A673 (cell line): Measurements from ENCODE around the gene CACNG3. TPM values are rescaled to one million over a fixed set of nuclear protein-coding genes. Genes with fewer than 3 reads are reported as not detected.

ENCODE experiments used
- BruUV-seq: library from RNA; stranded (reverse); fragments of 400-500 nt; replicated peaks from 2 replicates; lab custom pipeline; 2021; lab: Mats Ljungman, UMichigan
- CTCF ChIA-PET: fragments of 300-600 bp; sonication (Branson Sonifier 250); formaldehyde crosslinking; loops from one replicate; lab custom pipeline; 2022; ENCODE audit warnings: antibody characterized with exemption; lab: Charles Lee
- POLR2A ChIA-PET: fragments of 300-600 bp; sonication (Branson Sonifier 250); formaldehyde crosslinking; loops from one replicate; lab custom pipeline; 2022; ENCODE audit warnings: antibody characterized with exemption; ENCODE audit not compliant: low non-redundant PET; lab: Charles Lee
- DNase-seq: peaks from one replicate; pipeline ENCODE4 v3.0.0-alpha.2; 2015; ENCODE audit warnings: low spot score
- H3K27ac ChIP-seq: fragments of 200-600 bp; sonication (generic); 2 replicates; pipeline ENCODE4 v1.5.1; 2016; ENCODE audit warnings: mixed run types, low read depth, mild to moderate bottlenecking, mixed read lengths, antibody characterized with exemption, low read length; ENCODE audit not compliant: poor library complexity, severe bottlenecking
- H3K27me3 ChIP-seq: fragments of 200-600 bp; sonication (generic); replicated peaks from 2 replicates; pipeline ENCODE4 v1.6.1; 2017; ENCODE audit warnings: mixed run types, low read depth, mild to moderate bottlenecking, mixed read lengths, antibody characterized with exemption, low read length; ENCODE audit not compliant: insufficient read depth, poor library complexity
- H3K36me3 ChIP-seq: fragments of 200-600 bp; sonication (generic); 2 replicates; pipeline ENCODE4 v1.6.1; 2016; ENCODE audit warnings: mixed run types, mild to moderate bottlenecking, mixed read lengths, antibody characterized with exemption, low read length; ENCODE audit not compliant: insufficient read depth, poor library complexity, severe bottlenecking
- H3K4me1 ChIP-seq: fragments of 200-600 bp; sonication (generic); 2 replicates; pipeline ENCODE4 v1.6.1; 2017; ENCODE audit warnings: mixed run types, mild to moderate bottlenecking, mixed read lengths, antibody characterized with exemption, low read length; ENCODE audit not compliant: insufficient read depth, poor library complexity, severe bottlenecking
- H3K4me3 ChIP-seq: fragments of 200-600 bp; sonication (generic); 2 replicates; pipeline ENCODE4 v1.5.1; 2016; ENCODE audit warnings: low read depth, mixed run types, mild to moderate bottlenecking, mixed read lengths, low read length; ENCODE audit not compliant: poor library complexity, severe bottlenecking
- H3K9me3 ChIP-seq: fragments of 200-600 bp; sonication (generic); 2 replicates; pipeline ENCODE4 v1.6.1; 2016; ENCODE audit warnings: mixed run types, low read depth, mild to moderate bottlenecking, mixed read lengths, antibody characterized with exemption, low read length; ENCODE audit not compliant: poor library complexity, severe bottlenecking
- EZH2 ChIP-seq: fragments of 200-600 bp; sonication (generic); IDR thresholded peaks from 2 replicates; pipeline ENCODE4 v1.6.1; 2017; ENCODE audit warnings: borderline replicate concordance, low read depth, mild to moderate bottlenecking, mixed read lengths, antibody characterized with exemption, low read length; ENCODE audit not compliant: poor library complexity, severe bottlenecking
- intact Hi-C: fragments of 100-400 bp; cut with micrococcal nuclease; formaldehyde crosslinking; loops from one replicate; pipeline ENCODE4 v1.10.0; 2022; ENCODE audit not compliant: unreplicated experiment
- total RNA-seq: library from RNA; stranded (reverse); gene quantifications from 2 replicates; pipeline ENCODE4 v1.2.3, GENCODE V29; 2021
- TF ChIP-seq, protein P1 (sequence below): fragments of 300-800, 200-600 bp; sonication (generic); conservative IDR thresholded peaks from 2 replicates; pipeline ENCODE4 v1.5.1; 2017; ENCODE audit warnings: low read depth, mild to moderate bottlenecking, antibody characterized with exemption, low read length, moderate library complexity, mixed read lengths

Gene CACNG3
- total RNA-seq, 1 experiment from 2014 or later, result 3.6 TPM

DNA sequence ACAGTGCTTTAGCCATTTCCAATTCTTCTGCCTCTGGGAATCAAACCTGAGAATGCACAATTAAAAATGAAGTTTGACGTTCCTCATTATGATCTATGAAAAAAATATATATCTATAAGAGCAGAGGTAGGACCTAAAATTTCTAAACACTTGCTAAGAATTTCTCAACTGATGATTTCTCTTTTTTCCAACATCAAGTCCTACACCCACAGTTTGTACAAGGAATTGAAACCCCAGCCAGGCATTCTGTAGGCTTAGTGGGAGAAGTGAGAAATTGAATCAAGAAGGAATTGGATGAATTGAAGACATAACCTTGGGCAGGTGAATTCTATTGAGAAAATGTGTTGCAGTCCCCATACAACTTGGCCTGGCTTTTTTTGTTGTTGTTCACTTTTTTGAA, 2.7 kb downstream of the CACNG3 start:
- Histone ChIP-seq H3K27me3 (peaks cover 7% of the 10 kb centered on the region), H3K27ac (peak overlapping the region; percentile 86)

DNA sequence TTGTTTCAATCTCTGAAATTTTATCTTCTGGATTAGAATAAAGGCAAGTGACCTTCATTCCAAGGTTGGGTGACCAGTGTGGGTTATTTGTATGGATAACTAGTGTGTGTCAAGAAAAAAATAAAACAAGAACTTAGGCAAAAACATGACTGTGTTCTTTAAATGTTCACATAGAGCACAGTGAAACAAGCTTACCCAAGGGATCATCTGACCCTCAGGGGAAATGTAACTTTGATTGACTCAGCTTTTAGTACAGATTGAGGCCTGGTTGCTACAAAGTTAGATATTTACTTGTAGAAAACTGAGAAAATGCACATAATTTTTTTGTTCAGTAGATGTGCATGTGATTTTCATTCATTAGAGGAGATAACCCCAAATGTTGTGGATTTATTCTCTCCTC, 6.7 kb downstream of the CACNG3 start:
- peaks cover 7% of the 10 kb centered on the region for H3K4me1 ChIP-seq
- CTCF ChIA-PET, result no interaction called here
- no peak for TF ChIP-seq EZH2
- TF ChIP-seq, protein P1, sequence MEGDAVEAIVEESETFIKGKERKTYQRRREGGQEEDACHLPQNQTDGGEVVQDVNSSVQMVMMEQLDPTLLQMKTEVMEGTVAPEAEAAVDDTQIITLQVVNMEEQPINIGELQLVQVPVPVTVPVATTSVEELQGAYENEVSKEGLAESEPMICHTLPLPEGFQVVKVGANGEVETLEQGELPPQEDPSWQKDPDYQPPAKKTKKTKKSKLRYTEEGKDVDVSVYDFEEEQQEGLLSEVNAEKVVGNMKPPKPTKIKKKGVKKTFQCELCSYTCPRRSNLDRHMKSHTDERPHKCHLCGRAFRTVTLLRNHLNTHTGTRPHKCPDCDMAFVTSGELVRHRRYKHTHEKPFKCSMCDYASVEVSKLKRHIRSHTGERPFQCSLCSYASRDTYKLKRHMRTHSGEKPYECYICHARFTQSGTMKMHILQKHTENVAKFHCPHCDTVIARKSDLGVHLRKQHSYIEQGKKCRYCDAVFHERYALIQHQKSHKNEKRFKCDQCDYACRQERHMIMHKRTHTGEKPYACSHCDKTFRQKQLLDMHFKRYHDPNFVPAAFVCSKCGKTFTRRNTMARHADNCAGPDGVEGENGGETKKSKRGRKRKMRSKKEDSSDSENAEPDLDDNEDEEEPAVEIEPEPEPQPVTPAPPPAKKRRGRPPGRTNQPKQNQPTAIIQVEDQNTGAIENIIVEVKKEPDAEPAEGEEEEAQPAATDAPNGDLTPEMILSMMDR, result no peak

More for the DNA sequence above, 2.7 kb downstream of the CACNG3 start:
- intact Hi-C loops, result loop anchor here (5.0 to 10.0 kb wide), 2 partner anchors 44 to 524 kb away; no protein-coding TSS in a partner anchor
- no TSS peak for BruUV-seq
- ChIA-PET POLR2A (no interaction called here), CTCF (no interaction called here)
- peaks cover 24% of the 10 kb centered on the region for H3K4me1 ChIP-seq
- TF ChIP-seq, protein P1, result no peak
- no peak for TF ChIP-seq EZH2
- peak overlapping the region; percentile 53 for H3K4me3 ChIP-seq
- H3K9me3 ChIP-seq, result no peaks in the 10 kb centered on the region
- no peaks in the 10 kb centered on the region for H3K36me3 ChIP-seq
- DNase-seq, result no peak

DNA sequence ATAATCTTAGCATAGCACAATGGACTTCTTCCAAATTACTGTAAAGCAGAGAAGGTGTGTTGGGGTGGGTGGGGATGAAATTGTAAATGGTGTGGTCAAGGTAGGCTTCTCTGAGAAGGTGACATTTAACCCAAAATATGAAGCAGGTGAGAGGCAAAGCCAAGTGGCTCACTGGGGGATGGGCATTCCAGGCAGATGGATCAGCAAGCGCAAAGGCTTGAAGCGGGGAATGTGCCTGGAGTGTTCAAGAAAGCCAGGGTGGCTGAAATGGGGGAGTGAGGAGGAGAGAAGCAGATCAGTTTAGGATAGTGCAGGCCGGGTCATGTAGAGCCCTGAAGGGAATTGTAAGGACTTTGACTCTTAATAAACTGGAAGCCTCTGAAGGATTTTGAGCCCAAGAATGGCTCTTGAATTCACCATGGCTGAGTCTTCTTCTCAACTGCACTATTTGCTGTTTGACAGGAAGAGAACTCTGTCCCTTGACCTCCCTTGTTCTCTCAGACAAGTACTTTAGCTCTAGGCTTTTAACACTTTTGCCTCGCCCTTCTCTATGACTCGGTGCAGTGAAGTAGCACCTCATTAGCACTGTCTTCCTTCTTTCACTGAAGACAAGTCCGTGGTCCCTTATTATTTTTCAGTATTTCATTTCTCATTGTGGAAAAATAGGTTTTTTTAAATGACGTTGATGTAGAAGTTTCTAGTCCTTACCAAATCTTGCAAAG, 14.7 kb downstream of the CACNG3 start:
- Histone ChIP-seq H3K9me3 (peaks cover 6% of the 10 kb centered on the region), H3K27me3 (no peaks in the 10 kb centered on the region), H3K4me3 (no peak overlapping the region), H3K36me3 (no peaks in the 10 kb centered on the region), H3K4me1 (peaks cover 15% of the 10 kb centered on the region), H3K27ac (no peak overlapping the region)
- CTCF ChIA-PET, result no interaction called here
- intact Hi-C loops, result no loop called here
- no peak for TF ChIP-seq EZH2
- TF ChIP-seq, protein P1, result no peak
- BruUV-seq, result no TSS peak
- no peak for DNase-seq
- POLR2A ChIA-PET, result no interaction called here

More for the DNA sequence above, 6.7 kb downstream of the CACNG3 start:
- H3K9me3 ChIP-seq, result no peaks in the 10 kb centered on the region
- intact Hi-C loops, result no loop called here
- no peak overlapping the region for H3K4me3 ChIP-seq
- no peaks in the 10 kb centered on the region for H3K27me3 ChIP-seq
- H3K27ac ChIP-seq, result no peak overlapping the region
- POLR2A ChIA-PET, result interaction anchor here (0.6 kb wide), 1 partner anchor 355 kb away, joined by 4 read pairs; no protein-coding TSS in a partner anchor
- no peak for DNase-seq
- BruUV-seq, result no TSS peak
- H3K36me3 ChIP-seq, result no peaks in the 10 kb centered on the region
